Anterior cingulate cortex (tissue), 58 donors: ENCODE data around the gene TFR2.

ENCODE experiments used
- DNase-seq, 58 donors: peaks; one replicate each; lab custom pipeline; 2025; lab: John Stamatoyannopoulos, UW

TFR2 gene

GRCh38 chr7:100641463-100641859, at the start of gene TFR2:
Gene TFR2, minus strand, starts transcription at chr7:100641552. Its CDS starts 43 bp downstream, at chr7:100641509.
- no peak for DNase-seq

- no peak for DNase-seq
These were observed 48.1 kb upstream of the TFR2 start for GRCh38 chr7:100689230-100690135.

- DNase-seq: no peak
These were observed 47.0 kb upstream of the TFR2 start for GRCh38 chr7:100688326-100688860.

GRCh38 chr7:100687751-100688300, 46.5 kb upstream of the TFR2 start:
- no peak for DNase-seq

GRCh38 chr7:100687261-100687660, 45.9 kb upstream of the TFR2 start:
- DNase-seq: no peak

- DNase-seq: no peak
These were observed 45.5 kb upstream of the TFR2 start for GRCh38 chr7:100686822-100687211.

GRCh38 chr7:100686201-100686821, 45.0 kb upstream of the TFR2 start:
- no peak for DNase-seq

GRCh38 chr7:100685631-100686145, 44.3 kb upstream of the TFR2 start:
- no peak for DNase-seq

DNA sequence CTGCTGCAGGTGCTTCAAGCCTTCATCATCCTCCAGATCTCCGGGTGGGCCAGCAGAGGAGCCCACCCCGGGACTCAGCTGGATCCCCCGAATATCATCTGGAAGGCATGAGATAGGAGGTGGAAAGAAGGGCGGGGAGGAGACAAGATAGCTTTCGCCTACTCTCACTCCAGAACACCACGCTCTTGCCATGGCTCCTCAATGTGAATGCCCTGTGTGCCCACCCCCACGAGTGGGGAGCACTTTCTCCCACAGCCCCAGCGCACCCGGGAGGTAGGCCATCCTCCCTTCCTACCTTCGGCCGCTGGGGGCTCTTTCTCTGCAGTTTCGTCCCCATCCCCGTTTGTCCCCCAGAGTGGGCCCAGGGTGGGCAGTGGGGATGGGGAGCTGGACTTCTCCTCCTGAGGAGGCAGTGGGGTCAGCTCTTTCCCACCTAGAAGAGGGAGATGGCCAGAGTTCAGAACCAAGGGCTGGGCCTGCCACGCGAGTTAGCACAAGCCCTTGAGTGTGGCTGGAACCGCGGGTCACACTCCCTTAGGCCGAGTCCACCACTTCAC, 43.8 kb upstream of the TFR2 start:
- DNase-seq: no peak

GRCh38 chr7:100684534-100685042, 43.2 kb upstream of the TFR2 start:
- DNase-seq: no peak

DNA sequence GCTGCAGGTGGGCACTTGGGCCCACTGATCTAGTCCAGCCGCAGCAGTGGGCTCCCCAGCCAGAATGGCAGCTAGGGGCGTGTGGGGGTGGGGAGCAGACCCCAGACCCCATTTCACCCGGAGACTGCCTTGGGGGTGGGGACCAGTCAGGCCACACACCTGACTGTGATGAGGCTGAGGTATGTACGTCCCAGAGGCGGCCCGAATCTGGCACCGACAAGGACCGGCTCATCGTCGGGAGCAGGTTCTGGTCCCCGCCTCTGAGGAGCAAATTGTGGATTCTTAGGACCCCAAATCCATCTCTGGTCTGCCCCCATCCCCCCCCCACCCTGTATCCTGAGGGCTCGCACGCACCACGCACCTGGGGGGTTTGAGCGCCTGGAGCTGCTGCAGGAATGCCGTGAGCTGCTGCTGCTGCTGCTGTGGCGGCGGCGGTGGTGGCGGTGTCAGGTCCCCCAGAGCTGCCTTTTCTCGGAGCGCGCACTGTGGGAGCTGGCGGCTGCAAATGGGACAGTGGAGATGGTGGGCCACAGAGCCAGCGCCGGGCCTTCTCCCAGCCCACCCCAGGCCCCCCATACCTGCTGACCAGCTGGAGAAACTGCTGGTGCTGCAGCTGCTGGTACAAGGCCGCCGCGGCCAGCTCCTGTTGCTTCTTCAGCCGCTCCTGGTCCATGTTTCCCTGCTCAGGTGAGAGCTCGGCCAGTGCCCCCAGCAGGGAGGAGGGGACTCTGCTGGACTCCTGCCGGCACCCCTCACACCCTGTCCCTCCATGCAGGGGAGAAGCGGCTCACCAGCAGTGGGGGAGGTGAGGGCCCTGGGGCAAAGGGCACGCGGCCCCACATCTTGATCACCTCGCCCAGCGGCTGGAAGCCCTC, 42.5 kb upstream of the TFR2 start:
- DNase-seq: no peak

DNA sequence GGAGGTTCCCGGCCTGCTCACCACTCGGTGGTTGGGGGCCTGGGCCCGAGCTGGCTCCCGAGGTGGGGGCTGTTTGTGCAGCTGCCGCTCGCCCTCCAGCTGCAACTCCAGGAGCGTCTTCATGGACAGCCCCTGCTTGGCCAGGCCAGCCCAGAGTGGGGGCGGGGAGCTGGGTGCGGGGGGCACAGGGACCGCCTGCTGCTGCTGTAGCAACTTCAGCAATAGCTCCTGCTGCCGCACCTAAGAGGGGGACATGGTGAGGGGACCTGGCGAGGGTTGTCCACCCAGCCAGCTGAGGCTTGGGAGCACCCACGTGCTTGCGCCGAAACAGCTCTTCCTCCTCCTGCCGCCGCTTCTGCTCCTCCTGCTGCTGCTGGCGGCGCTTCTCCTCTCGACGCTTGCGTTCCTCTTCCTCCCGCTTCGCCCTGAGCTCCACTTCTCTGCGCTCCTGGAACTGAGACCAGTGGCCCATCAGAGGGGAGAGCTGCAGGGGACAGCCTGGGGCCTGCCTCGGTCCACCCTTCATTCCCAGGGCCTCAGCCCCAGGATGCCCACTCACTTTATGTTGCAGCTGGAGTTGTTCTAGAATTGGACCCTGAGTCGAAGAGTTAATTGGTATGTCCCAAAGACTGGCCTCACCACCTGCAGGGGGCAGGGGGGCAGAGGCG, 41.8 kb upstream of the TFR2 start:
- DNase-seq: no peak

GRCh38 chr7:100682228-100682741, 40.9 kb upstream of the TFR2 start:
- peak in 1 of 58 donors; percentile 14 for DNase-seq

GRCh38 chr7:100681491-100682227, 40.3 kb upstream of the TFR2 start:
- DNase-seq: no peak

- DNase-seq: peak in 1 of 58 donors; percentile 38
These were observed 39.4 kb upstream of the TFR2 start for GRCh38 chr7:100680576-100681271.

DNA sequence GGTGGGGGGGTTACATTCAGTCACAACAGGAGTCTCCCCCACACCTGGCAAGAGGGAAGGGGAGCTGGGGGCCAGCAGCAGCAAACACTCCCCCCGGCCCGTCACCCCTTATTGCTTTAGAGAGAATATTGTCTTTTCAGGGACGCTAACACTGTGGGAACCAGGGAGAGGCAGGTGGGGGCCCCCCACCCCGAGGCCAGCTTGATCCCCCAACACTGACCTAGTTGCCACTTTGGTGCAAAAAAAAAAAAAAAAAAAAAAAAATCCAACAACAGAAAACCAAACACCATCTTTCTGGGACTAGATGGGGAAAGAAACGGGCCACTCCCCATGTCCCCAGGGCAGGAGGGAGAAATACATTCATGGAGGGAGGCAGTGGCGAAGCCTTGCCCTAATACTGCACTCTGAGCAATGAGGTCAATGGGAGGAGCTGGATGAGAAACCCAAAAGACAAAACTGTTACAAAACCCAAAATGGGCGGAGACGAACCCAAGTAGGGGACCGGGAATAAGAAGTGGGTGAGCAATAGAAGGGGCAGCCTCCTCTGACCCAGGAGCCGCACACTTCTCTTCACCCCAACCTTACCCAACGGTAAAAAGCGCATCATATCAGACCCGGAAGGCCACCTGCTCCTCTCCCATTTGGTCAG, 38.7 kb upstream of the TFR2 start:
- peak in 1 of 58 donors; percentile 6 for DNase-seq
